Fibroblast of skin of back (primary cell): ENCODE data around the gene GGN.

Source experiments
- DNase-seq: peaks from one replicate; pipeline ENCODE4 v3.0.0-alpha.2; 2013

GGN gene

GRCh38 chr19:38361633-38362075, 26.2 kb downstream of the GGN start:
- DNase-seq, result peak; percentile 77

- no peak for DNase-seq
Measured at GRCh38 chr19:38360839-38361631, 26.8 kb downstream of the GGN start.

- no peak for DNase-seq
Measured at GRCh38 chr19:38360351-38360750, 27.5 kb downstream of the GGN start.

- DNase-seq, result no peak
Measured at GRCh38 chr19:38359242-38360021, 28.4 kb downstream of the GGN start.

GRCh38 chr19:38358071-38358470, 29.8 kb downstream of the GGN start:
- DNase-seq, result no peak

- DNase-seq, result no peak
Measured at GRCh38 chr19:38355728-38356725, 31.8 kb downstream of the GGN start.

- DNase-seq, result no peak
Measured at GRCh38 chr19:38352611-38353010, 35.2 kb downstream of the GGN start.

- DNase-seq, result no peak
Measured at GRCh38 chr19:38351865-38352395, 35.9 kb downstream of the GGN start.

- DNase-seq, result no peak
Measured at GRCh38 chr19:38350883-38351282, 37.0 kb downstream of the GGN start.

- DNase-seq, result no peak
Measured at GRCh38 chr19:38346837-38347236, 41.0 kb downstream of the GGN start.

- DNase-seq, result no peak
Measured at GRCh38 chr19:38340927-38341326, 46.9 kb downstream of the GGN start.

GRCh38 chr19:38339011-38339410, 48.8 kb downstream of the GGN start:
- DNase-seq, result peak; percentile 23

- no peak for DNase-seq
Measured at GRCh38 chr19:38337360-38337653, 50.5 kb downstream of the GGN start.

- DNase-seq, result peak; percentile 87
Measured at GRCh38 chr19:38336638-38337359, 51.0 kb downstream of the GGN start.

GRCh38 chr19:38335949-38336637, 51.7 kb downstream of the GGN start:
- DNase-seq, result peak; percentile 97
